Neural cell (in vitro differentiated cells): ENCODE results near the gene RNPEPL1. TPM values are rescaled to one million over a fixed set of nuclear protein-coding genes. Genes with fewer than 3 reads are reported as not detected.
A peak's percentile ranks its signal among the peaks of the same experiment; 100 is the strongest.

Experiments used
- H2AFZ ChIP-seq: fragments of 200-600, 300-800 bp; sonication (generic), shearing (Covaris generic); 2 replicates; pipeline ENCODE4 v1.6.0; 2014; ENCODE audit warnings: low read depth, mild to moderate bottlenecking, antibody characterized with exemption, low read length, moderate library complexity
- H3F3A ChIP-seq: fragments of 200-600 bp; shearing (Covaris generic); 2 replicates; pipeline ENCODE4 v1.6.1; 2016; ENCODE audit warnings: mild to moderate bottlenecking, moderate library complexity, mixed read lengths, antibody characterized with exemption, low read length; ENCODE audit not compliant: insufficient read depth, poor library complexity, severe bottlenecking
- H3K27ac ChIP-seq: fragments of 200-600, 300-800 bp; sonication (generic), shearing (Covaris generic); 2 replicates; pipeline ENCODE4 v1.5.1; 2014; ENCODE audit warnings: mild to moderate bottlenecking, low read length, moderate library complexity
- H3K27me3 ChIP-seq: fragments of 300-800, 200-600 bp; sonication (generic), shearing (Covaris generic); 2 replicates; pipeline ENCODE4 v1.6.0; 2014; ENCODE audit warnings: mild to moderate bottlenecking, low read depth, low read length, moderate library complexity; ENCODE audit not compliant: insufficient read depth
- H3K36me3 ChIP-seq: fragments of 300-800, 200-600 bp; sonication (generic), shearing (Covaris generic); 2 replicates; pipeline ENCODE4 v1.5.1; 2014; ENCODE audit warnings: mild to moderate bottlenecking, antibody characterized with exemption, low read length, moderate library complexity; ENCODE audit not compliant: insufficient read depth
- H3K4me2 ChIP-seq: fragments of 300-800, 200-600 bp; sonication (generic), shearing (Covaris generic); 2 replicates; pipeline ENCODE4 v1.6.0; 2014; ENCODE audit warnings: mild to moderate bottlenecking, low read length
- H3K4me3 ChIP-seq: fragments of 300-800, 200-600 bp; sonication (generic), shearing (Covaris generic); 2 replicates; pipeline ENCODE4 v1.5.1; 2014; ENCODE audit warnings: mild to moderate bottlenecking, low read length, moderate library complexity
- H3K79me2 ChIP-seq: fragments of 200-600 bp; shearing (Covaris generic); replicated peaks from 2 replicates; pipeline ENCODE4 v1.6.0; 2014; ENCODE audit warnings: mild to moderate bottlenecking, low read length, moderate library complexity; ENCODE audit not compliant: insufficient read depth
- H3K9ac ChIP-seq: fragments of 300-800, 200-600 bp; sonication (generic), shearing (Covaris generic); 2 replicates; pipeline ENCODE4 v1.6.1; 2016; ENCODE audit warnings: mild to moderate bottlenecking, low read length, mixed read lengths
- H3K9me2 ChIP-seq: fragments of 200-600 bp; shearing (Covaris generic); 2 replicates; pipeline ENCODE4 v1.6.1; 2016; ENCODE audit warnings: mild to moderate bottlenecking, low read length, mixed read lengths; ENCODE audit not compliant: insufficient read depth
- H3K9me3 ChIP-seq: fragments of 200-600, 300-800 bp; sonication (generic), shearing (Covaris generic); 2 replicates; pipeline ENCODE4 v1.6.1; 2016; ENCODE audit warnings: mild to moderate bottlenecking, mixed run types, low read length, moderate library complexity, mixed read lengths
- H4K20me1 ChIP-seq: fragments of 200-600 bp; shearing (Covaris generic); 2 replicates; pipeline ENCODE4 v1.6.1; 2016; ENCODE audit warnings: mild to moderate bottlenecking, mixed run types; ENCODE audit not compliant: insufficient read depth
- EP300 ChIP-seq: fragments of 450-650 bp; conservative IDR thresholded peaks from 2 replicates; pipeline ENCODE4 v1.6.1; 2014; ENCODE audit warnings: antibody characterized with exemption, mild to moderate bottlenecking, moderate library complexity; ENCODE audit not compliant: poor library complexity, severe bottlenecking
- EZH2 ChIP-seq: fragments of 200-600, 300-800 bp; shearing (Covaris generic), sonication (generic); IDR thresholded peaks from 2 replicates; pipeline ENCODE4 v1.6.1; 2014; ENCODE audit warnings: antibody characterized with exemption, low read length, borderline replicate concordance, mild to moderate bottlenecking; ENCODE audit not compliant: insufficient read depth, poor library complexity, severe bottlenecking
- MXI1 ChIP-seq: fragments of 450-650 bp; conservative IDR thresholded peaks from 2 replicates; pipeline ENCODE4 v1.6.1; 2014; ENCODE audit warnings: antibody characterized with exemption, mild to moderate bottlenecking; ENCODE audit not compliant: poor library complexity, severe bottlenecking
- POLR2AphosphoS5 ChIP-seq: IDR thresholded peaks from 2 replicates; pipeline ENCODE4 v1.6.1; 2012
- RAD21 ChIP-seq: fragments of 450-650 bp; conservative IDR thresholded peaks from 2 replicates; pipeline ENCODE4 v1.6.1; 2014; ENCODE audit warnings: antibody characterized with exemption, mild to moderate bottlenecking, moderate library complexity
- SMC3 ChIP-seq: fragments of 450-650 bp; conservative IDR thresholded peaks from 2 replicates; pipeline ENCODE4 v1.6.1; 2014; ENCODE audit warnings: antibody characterized with exemption, mild to moderate bottlenecking, moderate library complexity; ENCODE audit not compliant: poor library complexity
- TAF1 ChIP-seq: IDR thresholded peaks from 2 replicates; pipeline ENCODE4 v1.6.1; 2012; ENCODE audit warnings: low read depth
- polyA minus RNA-seq: library from RNA; depleted of rRNA, polyadenylated mRNA; stranded (reverse); fragments of >200 nt; gene quantifications from 2 replicates; pipeline ENCODE4 v1.2.3, GENCODE V29; 2014
- polyA plus RNA-seq: library from polyadenylated mRNA; depleted of rRNA; stranded (reverse); fragments of >200 nt; gene quantifications from 2 replicates; pipeline ENCODE4 v1.2.3, GENCODE V29; 2014
- TF ChIP-seq, protein P1 (sequence below): fragments of 450-650 bp; IDR thresholded peaks from 2 replicates; pipeline ENCODE4 v1.5.1; 2014; ENCODE audit warnings: antibody characterized with exemption, mild to moderate bottlenecking, moderate library complexity; ENCODE audit not compliant: poor library complexity, severe bottlenecking
- TF ChIP-seq, protein P2 (sequence below): IDR thresholded peaks from 2 replicates; pipeline ENCODE4 v1.6.1; 2012; ENCODE audit warnings: borderline replicate concordance

Gene RNPEPL1, protein sequence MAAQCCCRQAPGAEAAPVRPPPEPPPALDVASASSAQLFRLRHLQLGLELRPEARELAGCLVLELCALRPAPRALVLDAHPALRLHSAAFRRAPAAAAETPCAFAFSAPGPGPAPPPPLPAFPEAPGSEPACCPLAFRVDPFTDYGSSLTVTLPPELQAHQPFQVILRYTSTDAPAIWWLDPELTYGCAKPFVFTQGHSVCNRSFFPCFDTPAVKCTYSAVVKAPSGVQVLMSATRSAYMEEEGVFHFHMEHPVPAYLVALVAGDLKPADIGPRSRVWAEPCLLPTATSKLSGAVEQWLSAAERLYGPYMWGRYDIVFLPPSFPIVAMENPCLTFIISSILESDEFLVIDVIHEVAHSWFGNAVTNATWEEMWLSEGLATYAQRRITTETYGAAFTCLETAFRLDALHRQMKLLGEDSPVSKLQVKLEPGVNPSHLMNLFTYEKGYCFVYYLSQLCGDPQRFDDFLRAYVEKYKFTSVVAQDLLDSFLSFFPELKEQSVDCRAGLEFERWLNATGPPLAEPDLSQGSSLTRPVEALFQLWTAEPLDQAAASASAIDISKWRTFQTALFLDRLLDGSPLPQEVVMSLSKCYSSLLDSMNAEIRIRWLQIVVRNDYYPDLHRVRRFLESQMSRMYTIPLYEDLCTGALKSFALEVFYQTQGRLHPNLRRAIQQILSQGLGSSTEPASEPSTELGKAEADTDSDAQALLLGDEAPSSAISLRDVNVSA
- polyA plus RNA-seq: 16.1 and 23.3 TPM in 2 replicates
- 9.3 and 10.5 TPM in 2 replicates for polyA minus RNA-seq

DNA sequence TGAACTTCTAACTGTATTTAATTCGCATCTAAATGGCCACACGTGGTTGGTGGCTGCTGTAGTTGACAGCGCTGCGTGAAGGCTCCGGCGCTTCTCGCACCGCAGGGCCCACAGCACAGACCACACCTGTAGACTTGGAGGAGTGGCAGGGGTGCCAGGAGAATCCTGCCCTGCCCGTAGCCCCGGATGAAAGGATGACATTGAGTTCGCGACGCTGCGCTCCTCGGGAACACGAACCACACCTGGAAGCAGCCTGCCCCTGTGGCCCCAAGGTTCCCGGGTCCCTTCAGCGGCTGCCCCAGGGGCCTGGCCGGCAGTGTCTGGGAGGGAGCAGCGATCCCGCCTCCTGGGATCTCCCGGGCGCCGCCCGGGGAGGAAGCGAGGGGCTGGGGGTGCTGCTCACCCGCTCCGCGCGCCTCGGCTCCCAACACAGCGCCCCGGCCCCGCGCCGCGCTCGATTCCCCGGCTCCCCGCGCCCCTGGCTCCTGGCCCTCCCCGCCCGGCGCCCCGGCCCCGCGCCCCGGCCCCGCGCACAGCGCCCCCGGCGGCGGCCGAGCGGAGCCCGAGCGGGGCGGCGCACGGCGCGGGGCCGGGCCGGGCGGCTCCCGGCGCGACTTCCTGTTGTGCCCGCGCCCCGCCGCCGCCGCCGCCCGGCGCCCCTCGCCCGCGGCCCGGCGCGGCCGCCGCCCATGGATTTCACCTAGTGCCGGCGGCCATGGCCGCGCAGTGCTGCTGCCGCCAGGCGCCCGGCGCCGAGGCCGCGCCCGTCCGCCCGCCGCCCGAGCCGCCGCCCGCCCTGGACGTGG lies at the start of gene RNPEPL1:
Gene RNPEPL1, plus strand, starts transcription at position 613 of the 806 bp plus-strand sequence. Its CDS starts 103 bp downstream, at position 716.
- H4K20me1 ChIP-seq: no peaks in the 10 kb centered on the region
- peaks cover 6% of the 10 kb centered on the region for H3K79me2 ChIP-seq
- H3K36me3 ChIP-seq: no peaks in the 10 kb centered on the region
- H3K4me3 ChIP-seq: peak within 1 kb of the TSS; percentile 91
- H3K27ac ChIP-seq: peak within 1 kb of the TSS; percentile 58
- peaks cover 3% of the 10 kb centered on the region for H3F3A ChIP-seq
- peak within 1 kb of the TSS; percentile 83 for H3K4me2 ChIP-seq
- no peak within 1 kb of the TSS for H2AFZ ChIP-seq
- peak; percentile 44 for TF ChIP-seq POLR2AphosphoS5
- TF ChIP-seq, protein P1, sequence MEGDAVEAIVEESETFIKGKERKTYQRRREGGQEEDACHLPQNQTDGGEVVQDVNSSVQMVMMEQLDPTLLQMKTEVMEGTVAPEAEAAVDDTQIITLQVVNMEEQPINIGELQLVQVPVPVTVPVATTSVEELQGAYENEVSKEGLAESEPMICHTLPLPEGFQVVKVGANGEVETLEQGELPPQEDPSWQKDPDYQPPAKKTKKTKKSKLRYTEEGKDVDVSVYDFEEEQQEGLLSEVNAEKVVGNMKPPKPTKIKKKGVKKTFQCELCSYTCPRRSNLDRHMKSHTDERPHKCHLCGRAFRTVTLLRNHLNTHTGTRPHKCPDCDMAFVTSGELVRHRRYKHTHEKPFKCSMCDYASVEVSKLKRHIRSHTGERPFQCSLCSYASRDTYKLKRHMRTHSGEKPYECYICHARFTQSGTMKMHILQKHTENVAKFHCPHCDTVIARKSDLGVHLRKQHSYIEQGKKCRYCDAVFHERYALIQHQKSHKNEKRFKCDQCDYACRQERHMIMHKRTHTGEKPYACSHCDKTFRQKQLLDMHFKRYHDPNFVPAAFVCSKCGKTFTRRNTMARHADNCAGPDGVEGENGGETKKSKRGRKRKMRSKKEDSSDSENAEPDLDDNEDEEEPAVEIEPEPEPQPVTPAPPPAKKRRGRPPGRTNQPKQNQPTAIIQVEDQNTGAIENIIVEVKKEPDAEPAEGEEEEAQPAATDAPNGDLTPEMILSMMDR: no peak
- peak; percentile 83 for TF ChIP-seq MXI1
- no peak for TF ChIP-seq TAF1
- no peaks in the 10 kb centered on the region for H3K9me3 ChIP-seq
- no peaks in the 10 kb centered on the region for H3K9me2 ChIP-seq
- H3K27me3 ChIP-seq: no peaks in the 10 kb centered on the region
- peak within 1 kb of the TSS; percentile 74 for H3K9ac ChIP-seq

DNA sequence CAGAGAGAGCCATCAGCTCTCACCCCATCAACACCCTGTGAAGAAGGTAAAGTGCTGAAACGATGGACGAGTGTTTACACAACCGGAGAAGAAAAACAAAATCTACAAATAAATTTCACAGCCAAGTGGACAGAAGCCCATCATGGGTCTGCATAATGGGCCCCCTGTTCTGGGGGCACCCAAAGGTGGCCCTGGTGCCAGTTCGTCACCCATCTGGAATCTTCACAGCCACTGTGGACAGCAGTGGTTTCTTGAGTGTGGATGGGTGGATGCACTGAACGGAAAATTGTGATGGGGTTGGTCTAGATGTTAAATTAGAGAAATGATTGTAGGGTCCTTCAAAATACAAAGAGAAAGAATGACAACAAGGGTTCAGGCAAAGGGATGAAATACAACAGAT lies 49.3 kb upstream of the RNPEPL1 start:
- no peaks in the 10 kb centered on the region for H3K36me3 ChIP-seq
- H3K9ac ChIP-seq: no peak overlapping the region
- H3K27me3 ChIP-seq: peaks cover 11% of the 10 kb centered on the region
- H3K4me3 ChIP-seq: no peak overlapping the region
- no peak overlapping the region for H2AFZ ChIP-seq
- H3F3A ChIP-seq: no peaks in the 10 kb centered on the region
- peaks cover 2% of the 10 kb centered on the region for H3K9me3 ChIP-seq
- H3K27ac ChIP-seq: no peak overlapping the region
- TF ChIP-seq SMC3: no peak
- H4K20me1 ChIP-seq: no peaks in the 10 kb centered on the region
- no peaks in the 10 kb centered on the region for H3K79me2 ChIP-seq
- H3K9me2 ChIP-seq: no peaks in the 10 kb centered on the region
- H3K4me2 ChIP-seq: no peak overlapping the region

DNA sequence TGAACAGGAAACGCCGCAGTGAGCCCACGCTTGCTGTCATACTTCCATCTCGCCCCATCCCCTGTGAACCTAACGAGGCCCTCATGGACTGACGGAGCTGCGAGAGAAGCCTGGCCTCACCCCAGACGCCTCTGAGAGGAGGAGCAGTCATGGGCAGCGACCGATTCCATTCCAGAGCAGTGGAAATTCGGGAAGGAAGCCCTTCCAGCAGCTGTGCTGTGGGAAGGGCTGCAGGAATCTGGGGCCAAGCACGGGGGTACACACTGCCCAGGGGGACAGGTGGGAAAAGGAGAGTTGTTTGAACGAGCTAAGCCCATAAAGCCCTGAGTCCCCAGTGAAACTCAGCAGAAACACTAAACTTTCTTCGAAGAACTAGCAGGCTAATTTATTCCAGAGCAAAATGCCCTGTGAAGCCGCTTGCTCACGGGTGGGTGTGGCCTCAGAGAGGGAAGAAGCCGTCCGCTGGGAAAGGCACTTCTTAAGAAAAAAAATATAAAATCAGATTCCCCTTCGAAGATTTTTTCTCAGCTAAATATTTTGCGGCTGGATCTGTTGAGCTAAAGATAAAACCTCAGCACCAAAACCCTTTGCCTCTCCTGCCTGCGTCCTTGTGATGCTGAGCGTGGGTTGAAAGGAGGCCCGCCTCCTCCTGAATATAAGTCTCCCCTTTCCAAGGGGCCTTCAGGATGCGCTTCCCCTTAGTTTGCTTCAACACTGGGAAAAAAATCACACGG lies 48.7 kb upstream of the RNPEPL1 start:
- H3F3A ChIP-seq: no peaks in the 10 kb centered on the region
- no peak overlapping the region for H2AFZ ChIP-seq
- no peaks in the 10 kb centered on the region for H3K9me2 ChIP-seq
- no peaks in the 10 kb centered on the region for H3K79me2 ChIP-seq
- no peaks in the 10 kb centered on the region for H3K36me3 ChIP-seq
- H3K9me3 ChIP-seq: peaks cover 2% of the 10 kb centered on the region
- no peak overlapping the region for H3K27ac ChIP-seq
- peaks cover 11% of the 10 kb centered on the region for H3K27me3 ChIP-seq
- TF ChIP-seq, protein P1: no peak
- TF ChIP-seq POLR2AphosphoS5 (no peak), TAF1 (no peak), SMC3 (no peak), MXI1 (no peak), RAD21 (no peak), EP300 (no peak), EZH2 (no peak)
- TF ChIP-seq, protein P2, sequence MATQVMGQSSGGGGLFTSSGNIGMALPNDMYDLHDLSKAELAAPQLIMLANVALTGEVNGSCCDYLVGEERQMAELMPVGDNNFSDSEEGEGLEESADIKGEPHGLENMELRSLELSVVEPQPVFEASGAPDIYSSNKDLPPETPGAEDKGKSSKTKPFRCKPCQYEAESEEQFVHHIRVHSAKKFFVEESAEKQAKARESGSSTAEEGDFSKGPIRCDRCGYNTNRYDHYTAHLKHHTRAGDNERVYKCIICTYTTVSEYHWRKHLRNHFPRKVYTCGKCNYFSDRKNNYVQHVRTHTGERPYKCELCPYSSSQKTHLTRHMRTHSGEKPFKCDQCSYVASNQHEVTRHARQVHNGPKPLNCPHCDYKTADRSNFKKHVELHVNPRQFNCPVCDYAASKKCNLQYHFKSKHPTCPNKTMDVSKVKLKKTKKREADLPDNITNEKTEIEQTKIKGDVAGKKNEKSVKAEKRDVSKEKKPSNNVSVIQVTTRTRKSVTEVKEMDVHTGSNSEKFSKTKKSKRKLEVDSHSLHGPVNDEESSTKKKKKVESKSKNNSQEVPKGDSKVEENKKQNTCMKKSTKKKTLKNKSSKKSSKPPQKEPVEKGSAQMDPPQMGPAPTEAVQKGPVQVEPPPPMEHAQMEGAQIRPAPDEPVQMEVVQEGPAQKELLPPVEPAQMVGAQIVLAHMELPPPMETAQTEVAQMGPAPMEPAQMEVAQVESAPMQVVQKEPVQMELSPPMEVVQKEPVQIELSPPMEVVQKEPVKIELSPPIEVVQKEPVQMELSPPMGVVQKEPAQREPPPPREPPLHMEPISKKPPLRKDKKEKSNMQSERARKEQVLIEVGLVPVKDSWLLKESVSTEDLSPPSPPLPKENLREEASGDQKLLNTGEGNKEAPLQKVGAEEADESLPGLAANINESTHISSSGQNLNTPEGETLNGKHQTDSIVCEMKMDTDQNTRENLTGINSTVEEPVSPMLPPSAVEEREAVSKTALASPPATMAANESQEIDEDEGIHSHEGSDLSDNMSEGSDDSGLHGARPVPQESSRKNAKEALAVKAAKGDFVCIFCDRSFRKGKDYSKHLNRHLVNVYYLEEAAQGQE: no peak
- no peak overlapping the region for H3K4me3 ChIP-seq
- H3K4me2 ChIP-seq: no peak overlapping the region
- H4K20me1 ChIP-seq: no peaks in the 10 kb centered on the region
- H3K9ac ChIP-seq: no peak overlapping the region
